ENCODE results near the gene JMJD1C. TPM values are rescaled to one million over a fixed set of nuclear protein-coding genes. Genes with fewer than 3 reads are reported as not detected.
A peak's percentile ranks its signal among the peaks of the same experiment; 100 is the strongest.

Gene JMJD1C
- total RNA-seq, 1 experiment from 2014 or later, result 66.3 TPM

GRCh38 chr10:63168821-63169462, 296.8 kb downstream of the JMJD1C start:
- ATAC-seq (no peak), DNase-seq (ENCODE audit: low read depth, low spot score) (no peak)
- Histone ChIP-seq H4K20me1 (ENCODE audit: insufficient read depth) (0 out of 2 replicates have a peak, but pooled peaks cover 3% of the 10 kb centered on the region), H3K4me3 (replicated peaks in 1 of 2; ENCODE audit: low read depth in 1 of 2, low read length in 2 of 2) (no peak overlapping the region), H3K79me2 (ENCODE audit: insufficient read depth, low read length) (no peaks in the 10 kb centered on the region), H3K9me2 (ENCODE audit: insufficient read depth) (no peaks in the 10 kb centered on the region), H2AFZ (ENCODE audit: low read depth, low read length, poor library complexity, severe bottlenecking) (no peak overlapping the region), H3K36me3 (ENCODE audit: control insufficient read depth in 1 of 2, insufficient read depth in 2 of 2, low read length in 2 of 2) (peaks cover 0 to 20% of the 10 kb centered on the region in 2 experiments; a peak in 2 of 4 replicates), H3K4me2 (ENCODE audit: low read length) (no peak overlapping the region), H3K4me1 (ENCODE audit: control insufficient read depth in 1 of 2, insufficient read depth in 2 of 2, low read length in 2 of 2) (no peaks in the 10 kb centered on the region), H3K27ac (ENCODE audit: low read depth, low read length) (no peak overlapping the region), H3K27me3 (ENCODE audit: insufficient read depth, low read length) (no peaks in the 10 kb centered on the region), H3K9me3 (ENCODE audit: control insufficient read depth in 1 of 2, insufficient read depth in 1 of 2, low read depth in 1 of 2, low read length in 2 of 2) (no peaks in the 10 kb centered on the region), H3K9ac (ENCODE audit: low read length) (no peak overlapping the region)
- POLR2A ChIA-PET, result no interaction called here
- RAD21 ChIA-PET (ENCODE audit: low non-redundant PET in 1 of 2, low total read pairs in 2 of 2, uncharacterized antibody in 2 of 2, unreplicated experiment in 2 of 2), result no interaction called here
- intact Hi-C loops (cut with micrococcal nuclease), result no loop called here
- TF ChIP-seq, protein P1, sequence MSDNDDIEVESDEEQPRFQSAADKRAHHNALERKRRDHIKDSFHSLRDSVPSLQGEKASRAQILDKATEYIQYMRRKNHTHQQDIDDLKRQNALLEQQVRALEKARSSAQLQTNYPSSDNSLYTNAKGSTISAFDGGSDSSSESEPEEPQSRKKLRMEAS (IDR thresholded peaks at IDR 0.05), result no peak
- no peak for TF ChIP-seq ELF1 (IDR thresholded peaks at IDR 0.05; ENCODE audit: borderline replicate concordance, low read depth)
- TF ChIP-seq ATF3 (IDR thresholded peaks at IDR 0.05), result no peak
- CTCF ChIA-PET, result interaction anchor here (1.0 to 6.5 kb wide), 4 partner anchors 464 to 593 kb away, joined by 3 to 159 read pairs (median 31); no protein-coding TSS in a partner anchor
- no TSS peak for BruUV-seq (replicated peaks)

DNA sequence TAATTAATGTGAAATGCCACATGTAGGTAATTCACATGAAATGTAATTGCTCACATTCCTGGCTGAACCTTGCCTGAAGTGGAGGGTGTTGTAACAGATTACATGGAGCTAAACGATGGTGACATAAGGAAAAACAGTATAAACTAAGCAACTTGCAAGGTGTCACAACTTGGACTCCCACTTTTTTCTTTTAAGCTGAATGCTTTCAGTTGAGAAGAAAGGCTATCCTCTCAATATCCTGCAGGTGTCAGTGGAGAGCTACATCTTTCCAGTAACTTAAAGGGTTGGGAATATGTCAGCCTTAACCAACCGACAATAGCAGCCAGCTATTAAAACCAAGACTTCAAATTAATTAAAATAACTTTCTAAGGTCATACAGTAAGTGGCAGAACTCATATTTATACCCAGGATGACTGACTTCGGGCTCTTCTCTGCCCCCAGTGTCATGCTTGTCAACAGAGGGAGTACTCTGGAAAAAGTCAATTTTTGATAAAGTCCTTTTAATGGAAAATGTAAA, 299.0 kb downstream of the JMJD1C start:
- Histone ChIP-seq H3K79me2 (ENCODE audit: insufficient read depth, low read length) (no peaks in the 10 kb centered on the region), H4K20me1 (ENCODE audit: insufficient read depth) (0 out of 2 replicates have a peak, but pooled peaks cover 3% of the 10 kb centered on the region), H3K9ac (ENCODE audit: low read length) (no peak overlapping the region), H3K27me3 (ENCODE audit: insufficient read depth, low read length) (no peaks in the 10 kb centered on the region), H2AFZ (ENCODE audit: low read depth, low read length, poor library complexity, severe bottlenecking) (no peak overlapping the region), H3K4me3 (replicated peaks in 1 of 2; ENCODE audit: low read depth in 1 of 2, low read length in 2 of 2) (no peak overlapping the region), H3K9me2 (ENCODE audit: insufficient read depth) (no peaks in the 10 kb centered on the region), H3K27ac (ENCODE audit: low read depth, low read length) (no peak overlapping the region), H3K4me2 (ENCODE audit: low read length) (no peak overlapping the region), H3K9me3 (ENCODE audit: control insufficient read depth in 1 of 2, insufficient read depth in 1 of 2, low read depth in 1 of 2, low read length in 2 of 2) (no peaks in the 10 kb centered on the region), H3K4me1 (ENCODE audit: control insufficient read depth in 1 of 2, insufficient read depth in 2 of 2, low read length in 2 of 2) (no peaks in the 10 kb centered on the region), H3K36me3 (ENCODE audit: control insufficient read depth in 1 of 2, insufficient read depth in 2 of 2, low read length in 2 of 2) (peaks cover 0 to 12% of the 10 kb centered on the region in 2 experiments; a peak in 1 of 4 replicates)
- ChIA-PET CTCF (interaction anchor here (0.7 to 6.5 kb wide), 28 partner anchors 8 to 743 kb away, joined by 3 to 159 read pairs (median 4); partner anchors contain the start of gene NRBF2), POLR2A (interaction anchor here (1.3 kb wide), 1 partner anchor 553 kb away, joined by 5 read pairs; no protein-coding TSS in a partner anchor), RAD21 (ENCODE audit: low non-redundant PET in 1 of 2, low total read pairs in 2 of 2, uncharacterized antibody in 2 of 2, unreplicated experiment in 2 of 2) (interaction anchor here (0.6 to 2.5 kb wide), 11 partner anchors 97 to 662 kb away, joined by 3 to 11 read pairs (median 4); no protein-coding TSS in a partner anchor)
- intact Hi-C loops (cut with micrococcal nuclease), result loop anchor here (1.0 to 2.0 kb wide), 4 partner anchors 462 to 601 kb away; no protein-coding TSS in a partner anchor
- ATAC-seq (peak; percentile 86), DNase-seq (ENCODE audit: low read depth, low spot score) (peak; percentile 64)
- no TSS peak for BruUV-seq (replicated peaks)
- TF ChIP-seq SP1 (IDR thresholded peaks at IDR 0.05; ENCODE audit: low read depth) (0 out of 2 replicates have a peak, but pooled peaks have one; percentile 11), CTCF (IDR thresholded peaks at IDR 0.05 in 2 of 3, conservative IDR thresholded peaks at IDR 0.05 in 1 of 3; ENCODE audit: borderline replicate concordance in 1 of 3, insufficient read depth in 1 of 3, low read depth in 2 of 3, low read length in 2 of 3) (peak; percentile 71 to 74 (median 74)), POLR2A (IDR thresholded peaks at IDR 0.05; ENCODE audit: borderline replicate concordance, extremely low read depth, insufficient read depth, insufficient read length) (no peak), FOSL1 (IDR thresholded peaks at IDR 0.05; ENCODE audit: low read depth) (no peak), EGR1 (IDR thresholded peaks at IDR 0.05; ENCODE audit: low read depth) (no peak), ATF3 (IDR thresholded peaks at IDR 0.05) (no peak), ELF1 (IDR thresholded peaks at IDR 0.05; ENCODE audit: borderline replicate concordance, low read depth) (no peak; the same call in 1 of the 2 replicates), SRF (IDR thresholded peaks at IDR 0.05; ENCODE audit: low read depth) (no peak)
- TF ChIP-seq, protein P2, sequence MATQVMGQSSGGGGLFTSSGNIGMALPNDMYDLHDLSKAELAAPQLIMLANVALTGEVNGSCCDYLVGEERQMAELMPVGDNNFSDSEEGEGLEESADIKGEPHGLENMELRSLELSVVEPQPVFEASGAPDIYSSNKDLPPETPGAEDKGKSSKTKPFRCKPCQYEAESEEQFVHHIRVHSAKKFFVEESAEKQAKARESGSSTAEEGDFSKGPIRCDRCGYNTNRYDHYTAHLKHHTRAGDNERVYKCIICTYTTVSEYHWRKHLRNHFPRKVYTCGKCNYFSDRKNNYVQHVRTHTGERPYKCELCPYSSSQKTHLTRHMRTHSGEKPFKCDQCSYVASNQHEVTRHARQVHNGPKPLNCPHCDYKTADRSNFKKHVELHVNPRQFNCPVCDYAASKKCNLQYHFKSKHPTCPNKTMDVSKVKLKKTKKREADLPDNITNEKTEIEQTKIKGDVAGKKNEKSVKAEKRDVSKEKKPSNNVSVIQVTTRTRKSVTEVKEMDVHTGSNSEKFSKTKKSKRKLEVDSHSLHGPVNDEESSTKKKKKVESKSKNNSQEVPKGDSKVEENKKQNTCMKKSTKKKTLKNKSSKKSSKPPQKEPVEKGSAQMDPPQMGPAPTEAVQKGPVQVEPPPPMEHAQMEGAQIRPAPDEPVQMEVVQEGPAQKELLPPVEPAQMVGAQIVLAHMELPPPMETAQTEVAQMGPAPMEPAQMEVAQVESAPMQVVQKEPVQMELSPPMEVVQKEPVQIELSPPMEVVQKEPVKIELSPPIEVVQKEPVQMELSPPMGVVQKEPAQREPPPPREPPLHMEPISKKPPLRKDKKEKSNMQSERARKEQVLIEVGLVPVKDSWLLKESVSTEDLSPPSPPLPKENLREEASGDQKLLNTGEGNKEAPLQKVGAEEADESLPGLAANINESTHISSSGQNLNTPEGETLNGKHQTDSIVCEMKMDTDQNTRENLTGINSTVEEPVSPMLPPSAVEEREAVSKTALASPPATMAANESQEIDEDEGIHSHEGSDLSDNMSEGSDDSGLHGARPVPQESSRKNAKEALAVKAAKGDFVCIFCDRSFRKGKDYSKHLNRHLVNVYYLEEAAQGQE (IDR thresholded peaks at IDR 0.05; ENCODE audit: low read depth), result no peak
- TF ChIP-seq, protein P1 (IDR thresholded peaks at IDR 0.05), result no peak

Data from HCT116 (cell line).